Fibroblast of peridontal ligament (primary cell): Measurements from ENCODE around the gene ABI2.

ENCODE experiments used
- DNase-seq: peaks from one replicate; pipeline ENCODE4 v3.0.0-alpha.2; 2010; ENCODE audit errors: extremely low read depth

Gene ABI2

GRCh38 chr2:203480623-203481022, 152.4 kb downstream of the ABI2 start:
- no peak for DNase-seq

GRCh38 chr2:203484266-203485112, 156.3 kb downstream of the ABI2 start:
- peak; percentile 66 for DNase-seq

GRCh38 chr2:203489531-203489930, 161.3 kb downstream of the ABI2 start:
- DNase-seq, result no peak

GRCh38 chr2:203490391-203490790, 162.2 kb downstream of the ABI2 start:
- DNase-seq, result no peak

GRCh38 chr2:203492965-203493364, 164.8 kb downstream of the ABI2 start:
- DNase-seq, result peak; percentile 22
